Measurements from ENCODE around the gene STAG2.

- TF ChIP-seq, protein P1, sequence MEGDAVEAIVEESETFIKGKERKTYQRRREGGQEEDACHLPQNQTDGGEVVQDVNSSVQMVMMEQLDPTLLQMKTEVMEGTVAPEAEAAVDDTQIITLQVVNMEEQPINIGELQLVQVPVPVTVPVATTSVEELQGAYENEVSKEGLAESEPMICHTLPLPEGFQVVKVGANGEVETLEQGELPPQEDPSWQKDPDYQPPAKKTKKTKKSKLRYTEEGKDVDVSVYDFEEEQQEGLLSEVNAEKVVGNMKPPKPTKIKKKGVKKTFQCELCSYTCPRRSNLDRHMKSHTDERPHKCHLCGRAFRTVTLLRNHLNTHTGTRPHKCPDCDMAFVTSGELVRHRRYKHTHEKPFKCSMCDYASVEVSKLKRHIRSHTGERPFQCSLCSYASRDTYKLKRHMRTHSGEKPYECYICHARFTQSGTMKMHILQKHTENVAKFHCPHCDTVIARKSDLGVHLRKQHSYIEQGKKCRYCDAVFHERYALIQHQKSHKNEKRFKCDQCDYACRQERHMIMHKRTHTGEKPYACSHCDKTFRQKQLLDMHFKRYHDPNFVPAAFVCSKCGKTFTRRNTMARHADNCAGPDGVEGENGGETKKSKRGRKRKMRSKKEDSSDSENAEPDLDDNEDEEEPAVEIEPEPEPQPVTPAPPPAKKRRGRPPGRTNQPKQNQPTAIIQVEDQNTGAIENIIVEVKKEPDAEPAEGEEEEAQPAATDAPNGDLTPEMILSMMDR (conservative IDR thresholded peaks at IDR 0.05 in 1 of 2, IDR thresholded peaks at IDR 0.05 in 1 of 2; ENCODE audit: extremely low read depth in 1 of 2, insufficient read depth in 1 of 2, low read depth in 1 of 2, low read length in 2 of 2), result no peak
- TF ChIP-seq EZH2 (IDR thresholded peaks at IDR 0.05; ENCODE audit: borderline replicate concordance, low read length), result no peak
Measured at GRCh38 chrX:123961268-123962005, at the start of gene STAG2.

Data from mammary epithelial cell (primary cell).